NOMO-1 (cell line): ENCODE data around the gene VGLL4.
"Not testable (repeated sequence)": the region's sequence is repeated elsewhere in the genome, so short reads cannot be mapped to it uniquely, and the experiment has no call there.

ENCODE experiments used
- DNase-seq, 2 experiments: peaks; one replicate each; lab custom pipeline; 2025; ENCODE audit not compliant: unreplicated experiment in 2 of 2; lab: John Stamatoyannopoulos, UW

Gene VGLL4

GRCh38 chr3:11589706-11590105, 54.0 kb downstream of the VGLL4 start:
- no peak for DNase-seq

- DNase-seq, result no peak
Observed at GRCh38 chr3:11588755-11589154, 55.0 kb downstream of the VGLL4 start.

GRCh38 chr3:11588338-11588737, 55.4 kb downstream of the VGLL4 start:
- no peak for DNase-seq

- DNase-seq, result no peak
Observed at GRCh38 chr3:11587766-11588165, 55.9 kb downstream of the VGLL4 start.

GRCh38 chr3:11584570-11584969, 59.1 kb downstream of the VGLL4 start:
- DNase-seq, result no peak

GRCh38 chr3:11583638-11584046, 60.1 kb downstream of the VGLL4 start:
- DNase-seq, result no peak

GRCh38 chr3:11583235-11583634, 60.5 kb downstream of the VGLL4 start:
- DNase-seq, result no peak

- peak; percentile 14 to 26 for DNase-seq
Observed at GRCh38 chr3:11582191-11582968, 61.3 kb downstream of the VGLL4 start.

GRCh38 chr3:11581237-11582190, 62.2 kb downstream of the VGLL4 start:
- DNase-seq, result no peak

GRCh38 chr3:11580645-11581044, 63.1 kb downstream of the VGLL4 start:
- DNase-seq, result no peak

GRCh38 chr3:11578169-11578568, 65.5 kb downstream of the VGLL4 start:
- DNase-seq, result no peak

- no peak for DNase-seq
Observed at GRCh38 chr3:11576453-11576852, 67.3 kb downstream of the VGLL4 start.

GRCh38 chr3:11575677-11576076, 68.0 kb downstream of the VGLL4 start:
- no peak for DNase-seq

- DNase-seq, result no peak
Observed at GRCh38 chr3:11574981-11575669, 68.6 kb downstream of the VGLL4 start.

GRCh38 chr3:11572660-11573059, 71.1 kb downstream of the VGLL4 start:
- DNase-seq, result not testable (repeated sequence)

GRCh38 chr3:11570789-11571495, 72.8 kb downstream of the VGLL4 start:
- DNase-seq, result no peak

GRCh38 chr3:11570251-11570650, 73.5 kb downstream of the VGLL4 start:
- no peak for DNase-seq

GRCh38 chr3:11569156-11569741, 74.5 kb downstream of the VGLL4 start:
- DNase-seq, result no peak

- no peak for DNase-seq
Observed at GRCh38 chr3:11568503-11569155, 75.1 kb downstream of the VGLL4 start.
